PC-3 (cell line): ENCODE results near the gene C11orf54. TPM values are rescaled to one million over a fixed set of nuclear protein-coding genes. Genes with fewer than 3 reads are reported as not detected.

ENCODE experiments used
- ATAC-seq: fragments of 200-7000 bp; cut with Tn5 transposase; 2 replicates; pipeline ENCODE4 v1.9.1; 2020; ENCODE audit warnings: mild to moderate bottlenecking, moderate library complexity
- BruUV-seq: library from RNA; stranded (reverse); fragments of 400-500 nt; replicated peaks from 2 replicates; lab custom pipeline; 2021; lab: Mats Ljungman, UMichigan
- CTCF ChIA-PET: fragments of 300-600 bp; sonication (Branson Sonifier 250); formaldehyde crosslinking; loops from one replicate; lab custom pipeline; 2022; ENCODE audit warnings: antibody characterized with exemption; lab: Charles Lee
- POLR2A ChIA-PET: fragments of 300-600 bp; sonication (Branson Sonifier 250); formaldehyde crosslinking; loops from one replicate; lab custom pipeline; 2022; ENCODE audit warnings: antibody characterized with exemption; ENCODE audit not compliant: unreplicated experiment; lab: Charles Lee
- DNase-seq: peaks from one replicate; pipeline ENCODE4 v3.0.0-alpha.2; 2015
- H2AFZ ChIP-seq: fragments of 300-600 bp; sonication (generic); 2 replicates; pipeline ENCODE4 v1.6.0; 2016; ENCODE audit warnings: antibody characterized with exemption, low read length
- H3F3A ChIP-seq: fragments of 300-600 bp; sonication (generic); one replicate; pipeline ENCODE4 v1.6.0; 2017; ENCODE audit warnings: antibody characterized with exemption, low read length, control low read depth, mild to moderate bottlenecking; ENCODE audit not compliant: unreplicated experiment
- H3K27ac ChIP-seq: fragments of 300-600 bp; sonication (generic); 2 replicates; pipeline ENCODE4 v1.5.1; 2016; ENCODE audit warnings: mild to moderate bottlenecking, low read length
- H3K27me3 ChIP-seq: fragments of 300-600 bp; sonication (generic); 2 replicates; pipeline ENCODE4 v1.6.1; 2016; ENCODE audit warnings: low read length, mixed read lengths
- H3K36me3 ChIP-seq: fragments of 300-600 bp; sonication (generic); 2 replicates; pipeline ENCODE4 v1.6.1; 2016; ENCODE audit warnings: low read depth, mixed run types, low read length, mixed read lengths
- H3K4me1 ChIP-seq: fragments of 300-600 bp; sonication (generic); 2 replicates; pipeline ENCODE4 v1.5.1; 2016; ENCODE audit warnings: low read length; ENCODE audit not compliant: insufficient read depth
- H3K4me2 ChIP-seq: fragments of 300-600 bp; sonication (generic); 2 replicates; pipeline ENCODE4 v1.6.0; 2016; ENCODE audit warnings: low read length
- H3K4me3 ChIP-seq: fragments of 300-600 bp; sonication (generic); 2 replicates; pipeline ENCODE4 v1.5.1; 2016; ENCODE audit warnings: mild to moderate bottlenecking, low read length, mixed read lengths
- H3K79me2 ChIP-seq: fragments of 300-600 bp; sonication (generic); 2 replicates; pipeline ENCODE4 v1.6.1; 2017; ENCODE audit warnings: low read length, mixed read lengths
- H3K9ac ChIP-seq: fragments of 300-600 bp; sonication (generic); 2 replicates; pipeline ENCODE4 v1.6.0; 2016; ENCODE audit warnings: mild to moderate bottlenecking, low read length
- H3K9me2 ChIP-seq: fragments of 300-600 bp; sonication (generic); replicated peaks from 2 replicates; pipeline ENCODE4 v1.6.1; 2016; ENCODE audit warnings: mixed run types, low read length, mixed read lengths
- H3K9me3 ChIP-seq: fragments of 300-600 bp; sonication (generic); 2 replicates; pipeline ENCODE4 v1.6.1; 2016; ENCODE audit warnings: low read length, mixed read lengths
- H4K20me1 ChIP-seq: fragments of 300-600 bp; sonication (generic); 2 replicates; pipeline ENCODE4 v1.6.1; 2016; ENCODE audit warnings: low read length, mixed read lengths
- EZH2 ChIP-seq: fragments of 300-600 bp; sonication (generic); IDR thresholded peaks from one replicate; pipeline ENCODE4 v1.6.1; 2017; ENCODE audit warnings: antibody characterized with exemption, mild to moderate bottlenecking, low read length; ENCODE audit not compliant: unreplicated experiment
- EZH2phosphoT487 ChIP-seq: fragments of 300-600 bp; sonication (generic); IDR thresholded peaks from 2 replicates; pipeline ENCODE4 v1.6.1; 2018; ENCODE audit warnings: mild to moderate bottlenecking, antibody characterized with exemption, low read length, borderline replicate concordance
- intact Hi-C: fragments of 100-400 bp; cut with micrococcal nuclease; formaldehyde crosslinking; loops from 2 replicates; pipeline ENCODE4 v1.9.0; 2023
- total RNA-seq: library from RNA; depleted of rRNA; stranded (reverse); fragments of >200 nt; gene quantifications from 2 replicates; pipeline ENCODE4 v1.2.3, GENCODE V29; 2014
- TF ChIP-seq, protein P1 (sequence below): fragments of 300-600 bp; sonication (generic); conservative IDR thresholded peaks from 2 replicates; pipeline ENCODE4 v1.5.1; 2017; ENCODE audit warnings: antibody characterized with exemption, low read depth, mild to moderate bottlenecking, low read length

The C11orf54 gene
- total RNA-seq, 1 experiment from 2014 or later = 24.3 TPM

DNA sequence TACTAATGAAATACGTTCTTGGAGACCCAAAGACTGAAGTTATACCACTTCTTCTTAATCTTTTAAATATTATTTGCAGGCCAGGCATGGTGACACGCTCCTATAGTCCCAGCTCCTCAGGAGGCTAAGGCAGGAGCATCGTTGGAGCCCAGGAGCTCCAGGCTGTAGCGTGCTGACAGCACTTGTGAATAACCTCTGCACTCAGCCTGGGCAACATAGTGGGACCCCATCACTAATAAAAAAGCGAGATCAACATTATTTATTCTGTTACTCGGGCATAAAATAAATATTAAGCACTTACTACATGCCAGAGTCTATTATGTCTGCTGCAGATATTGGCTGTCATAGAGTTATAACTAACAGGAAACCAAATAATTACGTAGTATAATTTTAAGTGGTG is 41.9 kb downstream of the C11orf54 start:
- H3K79me2 ChIP-seq = peaks cover 48% of the 10 kb centered on the region
- peak overlapping the region; percentile 92 for H3K4me3 ChIP-seq
- H3K9me3 ChIP-seq = no peaks in the 10 kb centered on the region
- ATAC-seq (no peak), DNase-seq (no peak)
- no peaks in the 10 kb centered on the region for H3F3A ChIP-seq
- intact Hi-C loops = no loop called here
- H3K27me3 ChIP-seq = no peaks in the 10 kb centered on the region
- no peaks in the 10 kb centered on the region for H3K9me2 ChIP-seq
- peaks cover 35% of the 10 kb centered on the region for H4K20me1 ChIP-seq
- ChIA-PET POLR2A (interaction anchor here (1.0 to 2.2 kb wide), 3 partner anchors 42 to 241 kb away, joined by 4 to 22 read pairs (median 4); partner anchors contain the start of genes C11orf54 and TAF1D), CTCF (interaction anchor here (0.8 kb wide), 1 partner anchor 112 kb away, joined by 4 read pairs; no protein-coding TSS in a partner anchor)
- peak overlapping the region; percentile 70 for H2AFZ ChIP-seq
- H3K4me2 ChIP-seq = peak overlapping the region; percentile 97
- TF ChIP-seq, protein P1, sequence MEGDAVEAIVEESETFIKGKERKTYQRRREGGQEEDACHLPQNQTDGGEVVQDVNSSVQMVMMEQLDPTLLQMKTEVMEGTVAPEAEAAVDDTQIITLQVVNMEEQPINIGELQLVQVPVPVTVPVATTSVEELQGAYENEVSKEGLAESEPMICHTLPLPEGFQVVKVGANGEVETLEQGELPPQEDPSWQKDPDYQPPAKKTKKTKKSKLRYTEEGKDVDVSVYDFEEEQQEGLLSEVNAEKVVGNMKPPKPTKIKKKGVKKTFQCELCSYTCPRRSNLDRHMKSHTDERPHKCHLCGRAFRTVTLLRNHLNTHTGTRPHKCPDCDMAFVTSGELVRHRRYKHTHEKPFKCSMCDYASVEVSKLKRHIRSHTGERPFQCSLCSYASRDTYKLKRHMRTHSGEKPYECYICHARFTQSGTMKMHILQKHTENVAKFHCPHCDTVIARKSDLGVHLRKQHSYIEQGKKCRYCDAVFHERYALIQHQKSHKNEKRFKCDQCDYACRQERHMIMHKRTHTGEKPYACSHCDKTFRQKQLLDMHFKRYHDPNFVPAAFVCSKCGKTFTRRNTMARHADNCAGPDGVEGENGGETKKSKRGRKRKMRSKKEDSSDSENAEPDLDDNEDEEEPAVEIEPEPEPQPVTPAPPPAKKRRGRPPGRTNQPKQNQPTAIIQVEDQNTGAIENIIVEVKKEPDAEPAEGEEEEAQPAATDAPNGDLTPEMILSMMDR = no peak
- TF ChIP-seq EZH2phosphoT487 (no peak), EZH2 (no peak)
- peak overlapping the region; percentile 92 for H3K9ac ChIP-seq
- H3K4me1 ChIP-seq = peaks cover 23% of the 10 kb centered on the region
- no peaks in the 10 kb centered on the region; the same call in 1 of the 2 replicates for H3K36me3 ChIP-seq
- H3K27ac ChIP-seq = no peak overlapping the region
- no TSS peak for BruUV-seq

DNA sequence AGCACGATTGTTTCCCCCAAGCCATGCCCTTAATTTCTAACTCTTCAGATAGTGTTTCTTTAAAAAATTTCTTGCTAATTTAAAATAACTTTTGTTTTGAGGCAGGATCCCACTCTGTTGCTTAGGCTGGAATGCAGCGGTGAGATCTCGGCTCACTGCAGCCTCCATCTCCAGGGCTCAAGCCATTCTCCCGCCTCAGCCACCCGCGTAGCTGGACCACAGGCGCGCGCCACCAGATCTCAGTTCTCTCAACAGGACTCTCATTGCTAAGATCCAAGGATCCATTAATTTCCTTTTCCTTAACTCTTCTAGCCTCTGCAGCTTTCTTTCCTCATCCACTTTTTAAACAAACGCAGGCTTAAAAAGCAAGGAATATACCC is 42.3 kb downstream of the C11orf54 start:
- no peaks in the 10 kb centered on the region for H3K9me3 ChIP-seq
- peak overlapping the region; percentile 74 for H3K27ac ChIP-seq
- peak overlapping the region; percentile 70 for H2AFZ ChIP-seq
- ATAC-seq (peak; percentile 64), DNase-seq (no peak)
- peaks cover 3% of the 10 kb centered on the region; the same call in 1 of the 2 replicates for H3K36me3 ChIP-seq
- intact Hi-C loops = loop anchor here (1.0 to 2.0 kb wide), 2 partner anchors 42 to 67 kb away; partner anchors contain the start of genes C11orf54, TAF1D and VSTM5
- peaks cover 23% of the 10 kb centered on the region for H3K4me1 ChIP-seq
- CTCF ChIA-PET = interaction anchor here (0.8 to 1.0 kb wide), 3 partner anchors 59 to 112 kb away, joined by 3 to 4 read pairs (median 3); partner anchors contain the start of gene VSTM5
- TF ChIP-seq EZH2phosphoT487 (no peak), EZH2 (no peak)
- TF ChIP-seq, protein P1 = no peak
- TSS peak; percentile 75 for BruUV-seq
- peaks cover 37% of the 10 kb centered on the region for H4K20me1 ChIP-seq
- POLR2A ChIA-PET = interaction anchor here (0.7 to 2.2 kb wide), 7 partner anchors 42 to 738 kb away, joined by 4 to 22 read pairs (median 5); partner anchors contain the start of genes C11orf54 and TAF1D
- peak overlapping the region; percentile 92 for H3K9ac ChIP-seq
- peak overlapping the region; percentile 97 for H3K4me2 ChIP-seq
- peaks cover 52% of the 10 kb centered on the region for H3K79me2 ChIP-seq
- peak overlapping the region; percentile 92 for H3K4me3 ChIP-seq
- H3F3A ChIP-seq = no peaks in the 10 kb centered on the region
- no peaks in the 10 kb centered on the region for H3K27me3 ChIP-seq
- no peaks in the 10 kb centered on the region for H3K9me2 ChIP-seq
